Sigmoid colon (tissue), 4 donors: Measurements from ENCODE around the gene TRPM1.

ENCODE experiments used
- EP300 ChIP-seq, 4 donors: sonication (generic); formaldehyde crosslinking; IDR thresholded peaks; one replicate each; pipeline ENCODE4 v1.6.1; 2017; ENCODE audit warnings: antibody characterized with exemption in 4 of 4
- POLR2A ChIP-seq, 2 donors: fragments of 450-650 bp; IDR thresholded peaks; one replicate each; pipeline ENCODE4 v1.6.1; 2016; ENCODE audit warnings: antibody characterized with exemption in 2 of 2, mild to moderate bottlenecking in 2 of 2, moderate library complexity in 2 of 2
- TF ChIP-seq, protein P1 (sequence below), 4 experiments: fragments of 450-650 bp in 3 of 4; fragments of 200-600 bp in 1 of 4; IDR thresholded peaks; one replicate each; pipeline ENCODE4 v1.5.1; 2016 to 2019; ENCODE audit warnings: antibody characterized with exemption in 4 of 4, mild to moderate bottlenecking in 3 of 4, moderate library complexity in 2 of 4

GRCh38 chr15:31067890-31068603, 33.5 kb downstream of the TRPM1 start:
- TF ChIP-seq, protein P1, sequence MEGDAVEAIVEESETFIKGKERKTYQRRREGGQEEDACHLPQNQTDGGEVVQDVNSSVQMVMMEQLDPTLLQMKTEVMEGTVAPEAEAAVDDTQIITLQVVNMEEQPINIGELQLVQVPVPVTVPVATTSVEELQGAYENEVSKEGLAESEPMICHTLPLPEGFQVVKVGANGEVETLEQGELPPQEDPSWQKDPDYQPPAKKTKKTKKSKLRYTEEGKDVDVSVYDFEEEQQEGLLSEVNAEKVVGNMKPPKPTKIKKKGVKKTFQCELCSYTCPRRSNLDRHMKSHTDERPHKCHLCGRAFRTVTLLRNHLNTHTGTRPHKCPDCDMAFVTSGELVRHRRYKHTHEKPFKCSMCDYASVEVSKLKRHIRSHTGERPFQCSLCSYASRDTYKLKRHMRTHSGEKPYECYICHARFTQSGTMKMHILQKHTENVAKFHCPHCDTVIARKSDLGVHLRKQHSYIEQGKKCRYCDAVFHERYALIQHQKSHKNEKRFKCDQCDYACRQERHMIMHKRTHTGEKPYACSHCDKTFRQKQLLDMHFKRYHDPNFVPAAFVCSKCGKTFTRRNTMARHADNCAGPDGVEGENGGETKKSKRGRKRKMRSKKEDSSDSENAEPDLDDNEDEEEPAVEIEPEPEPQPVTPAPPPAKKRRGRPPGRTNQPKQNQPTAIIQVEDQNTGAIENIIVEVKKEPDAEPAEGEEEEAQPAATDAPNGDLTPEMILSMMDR (IDR thresholded peaks at IDR 0.05) = no peak
- TF ChIP-seq POLR2A (IDR thresholded peaks at IDR 0.05) (no peak), EP300 (IDR thresholded peaks at IDR 0.05) (no peak)
